HS-5 (cell line): Measurements from ENCODE around the gene UNG.
"Not testable (repeated sequence)": the region's sequence is repeated elsewhere in the genome, so short reads cannot be mapped to it uniquely, and the experiment has no call there.

Experiments
- DNase-seq: peaks from one replicate; pipeline ENCODE4 v3.0.0-alpha.2; 2012; ENCODE audit warnings: low read depth

Gene UNG

DNA sequence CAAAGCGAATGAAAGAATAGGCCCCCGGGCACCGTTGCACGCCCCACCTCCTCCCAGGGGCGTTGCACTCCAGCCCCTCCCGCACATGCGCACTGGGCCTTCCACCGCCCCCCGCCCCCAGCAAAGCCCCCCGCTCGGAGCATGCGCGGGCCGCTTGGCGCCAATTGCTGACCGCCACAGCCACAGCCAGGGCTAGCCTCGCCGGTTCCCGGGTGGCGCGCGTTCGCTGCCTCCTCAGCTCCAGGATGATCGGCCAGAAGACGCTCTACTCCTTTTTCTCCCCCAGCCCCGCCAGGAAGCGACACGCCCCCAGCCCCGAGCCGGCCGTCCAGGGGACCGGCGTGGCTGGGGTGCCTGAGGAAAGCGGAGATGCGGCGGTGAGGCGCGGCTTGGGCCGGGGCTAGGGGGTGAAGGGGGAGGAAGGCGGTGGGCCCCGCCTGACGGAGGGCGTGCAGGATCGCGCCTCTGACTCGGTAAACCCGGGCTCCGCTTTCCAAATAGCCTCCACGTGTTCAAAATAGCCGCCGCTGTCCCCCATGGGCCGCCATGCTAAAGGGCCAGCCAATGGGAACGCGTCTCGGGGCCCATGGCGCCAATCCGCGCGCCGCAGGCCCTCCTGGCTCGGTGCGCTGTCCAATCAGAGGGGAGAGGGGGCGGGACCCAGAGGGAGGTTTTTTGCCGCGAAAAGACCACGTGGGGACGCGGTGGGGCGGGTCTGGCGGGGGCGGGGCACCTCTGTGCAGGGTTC lies at the start of gene UNG:
TSS of gene UNG (plus strand) at position 163 of the 748 bp plus-strand sequence. CDS start at position 246, 83 bp downstream.
- peak; percentile 68 for DNase-seq

DNA sequence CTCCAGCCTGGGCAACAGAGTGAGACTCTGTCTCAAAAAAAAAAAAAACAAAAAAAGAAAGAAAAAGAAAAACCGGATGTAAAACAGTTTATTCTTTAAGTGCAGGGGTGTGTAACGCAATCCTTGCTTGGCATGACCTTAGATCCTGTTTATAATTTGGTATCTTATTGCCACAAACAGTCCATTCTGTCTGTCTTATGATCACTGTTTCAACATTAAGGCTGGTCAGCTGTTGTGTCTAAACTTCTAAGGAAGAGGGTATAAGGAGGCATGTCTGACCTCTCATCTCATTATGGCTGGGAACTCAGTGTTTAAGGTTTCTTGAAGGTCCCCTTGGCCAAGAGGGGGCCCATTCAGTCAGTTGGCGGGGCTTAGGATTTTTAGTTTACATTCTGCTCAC lies 48.7 kb upstream of the UNG start:
- DNase-seq = not testable (repeated sequence)

DNA sequence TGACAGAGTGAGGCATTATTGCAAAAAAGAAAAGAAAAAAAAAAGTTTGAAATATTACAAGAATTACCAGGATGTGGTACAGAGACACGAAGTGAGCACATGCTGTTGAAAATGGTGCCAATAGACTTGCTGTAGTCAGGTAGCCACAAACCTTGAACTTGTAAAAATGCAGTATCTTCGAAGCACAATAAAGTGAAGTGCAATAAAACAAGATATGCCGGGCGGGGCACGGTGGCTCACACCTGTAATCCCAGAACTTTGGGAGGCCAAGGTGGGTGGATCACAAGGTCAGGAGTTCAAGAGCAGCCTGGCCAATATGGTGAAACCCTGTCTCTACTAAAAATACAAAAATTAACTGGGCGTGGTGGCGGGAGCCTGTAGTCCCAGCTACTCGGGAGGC lies 47.6 kb upstream of the UNG start:
- not testable (repeated sequence) for DNase-seq

DNA sequence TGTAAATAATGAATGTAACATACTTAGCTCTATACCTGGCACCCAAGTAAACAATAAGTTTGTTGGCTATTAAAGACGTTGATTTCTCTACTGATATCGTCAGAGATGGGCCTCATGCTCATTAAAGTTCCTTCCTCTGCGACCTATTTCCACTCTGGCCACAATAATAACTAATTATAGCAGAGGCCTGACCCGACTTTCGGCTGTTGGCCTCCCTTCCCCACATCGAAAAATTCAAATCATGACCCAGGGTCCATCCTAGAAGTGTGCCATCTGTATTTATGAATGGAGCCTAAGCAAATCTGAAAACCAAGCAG lies 45.3 kb upstream of the UNG start:
- DNase-seq = no peak

DNA sequence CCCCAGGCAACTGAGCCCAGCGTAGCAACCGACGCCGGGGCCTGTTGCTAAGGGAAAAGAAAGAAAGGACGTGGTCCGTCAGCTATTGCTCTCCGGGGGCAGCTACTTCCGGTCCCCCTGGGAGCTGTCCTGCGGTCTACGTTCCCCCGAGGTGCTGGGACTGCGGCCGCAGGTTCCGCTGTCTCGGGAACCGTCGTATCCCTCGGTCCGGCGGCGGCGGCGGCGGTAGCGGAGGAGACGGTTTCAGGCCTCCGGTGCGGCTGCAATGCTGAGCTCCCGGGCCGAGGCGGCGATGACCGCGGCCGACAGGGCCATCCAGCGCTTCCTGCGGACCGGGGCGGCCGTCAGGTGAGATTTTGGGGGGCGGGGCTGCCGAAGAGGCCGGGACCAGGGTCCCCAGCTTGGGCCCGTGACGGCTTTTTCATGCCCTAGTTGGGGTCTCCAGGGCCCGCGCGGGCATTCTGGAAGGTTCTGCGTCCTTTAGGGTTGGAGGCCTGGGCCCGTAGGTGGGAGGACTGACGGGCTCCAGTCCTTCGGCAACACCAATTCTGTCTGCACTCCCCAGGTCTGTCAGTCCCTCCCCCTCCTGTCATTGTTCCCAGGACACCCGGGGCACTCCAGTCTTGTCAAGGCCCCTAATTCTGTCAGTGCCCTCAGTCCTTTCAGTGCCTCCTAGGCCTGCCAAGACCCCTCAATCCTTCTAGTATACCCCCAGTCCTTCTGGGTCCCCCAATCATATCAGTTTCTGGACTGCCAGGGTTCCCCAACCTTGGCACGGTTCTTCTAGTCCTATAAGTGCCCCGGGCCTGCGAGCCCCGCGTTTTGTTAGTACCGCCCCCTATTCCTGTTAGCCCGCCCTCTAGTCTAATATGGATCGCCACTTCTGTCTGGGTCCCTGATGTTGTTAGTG lies 44.7 kb upstream of the UNG start, which contains the start of gene USP30:
TSS of gene USP30 (plus strand) at position 163 of the 910 bp plus-strand sequence. CDS start at position 266, 103 bp downstream.
- peak; percentile 60 for DNase-seq

DNA sequence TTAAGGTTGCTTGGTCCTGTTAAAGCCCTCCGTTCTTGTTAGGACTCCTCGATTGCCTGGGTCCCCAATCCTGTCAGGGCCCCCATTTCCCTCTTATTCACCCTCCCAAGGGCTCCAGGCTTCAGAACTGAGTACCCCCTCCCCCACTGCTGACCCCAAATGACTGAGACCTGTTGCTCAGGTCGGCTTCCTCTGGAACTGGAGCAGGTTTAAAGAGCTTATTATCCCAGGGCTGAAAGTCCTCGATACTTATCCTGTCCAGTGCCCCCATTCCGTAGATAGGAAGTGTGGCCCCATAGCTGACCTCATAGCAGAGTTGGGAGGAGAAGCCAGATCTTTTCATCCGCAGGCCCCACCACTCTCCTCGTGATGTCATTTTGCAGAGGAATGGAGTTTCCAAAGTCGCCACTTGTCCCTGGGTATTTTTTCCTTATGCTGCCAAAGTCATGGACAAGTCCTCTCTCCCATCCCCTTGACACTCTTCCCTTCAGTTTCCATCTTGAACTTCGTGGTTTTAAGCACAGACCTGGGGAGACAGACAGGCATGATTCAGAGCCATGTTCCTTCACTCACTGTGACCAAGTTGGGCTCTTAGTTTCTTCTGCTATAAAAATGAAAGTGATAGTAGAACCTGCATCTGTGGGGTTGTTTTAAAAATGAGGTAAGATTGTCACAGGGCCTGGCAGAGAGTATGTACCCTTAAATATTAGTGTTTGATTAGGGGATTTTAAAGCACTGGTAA lies 43.8 kb upstream of the UNG start:
- no peak for DNase-seq

DNA sequence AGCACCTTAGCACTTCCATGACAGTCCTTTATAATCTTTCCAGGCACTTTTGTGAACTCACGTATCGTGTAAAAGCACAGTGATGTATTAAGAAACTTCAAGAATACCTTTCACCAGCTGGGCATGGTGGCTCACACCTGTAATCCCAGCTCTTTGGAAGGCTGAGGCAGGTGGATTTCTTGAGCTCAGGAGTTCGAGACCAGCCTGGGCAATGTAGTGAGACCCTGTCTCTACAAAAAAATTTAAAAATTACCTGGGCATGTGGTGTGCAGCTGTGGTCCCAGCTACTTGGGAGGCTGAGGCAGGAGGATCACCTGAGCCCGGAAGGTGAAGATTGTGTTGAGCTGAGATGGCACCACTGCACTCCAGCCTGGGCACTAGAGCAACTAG lies 43.3 kb upstream of the UNG start:
- not testable (repeated sequence) for DNase-seq

DNA sequence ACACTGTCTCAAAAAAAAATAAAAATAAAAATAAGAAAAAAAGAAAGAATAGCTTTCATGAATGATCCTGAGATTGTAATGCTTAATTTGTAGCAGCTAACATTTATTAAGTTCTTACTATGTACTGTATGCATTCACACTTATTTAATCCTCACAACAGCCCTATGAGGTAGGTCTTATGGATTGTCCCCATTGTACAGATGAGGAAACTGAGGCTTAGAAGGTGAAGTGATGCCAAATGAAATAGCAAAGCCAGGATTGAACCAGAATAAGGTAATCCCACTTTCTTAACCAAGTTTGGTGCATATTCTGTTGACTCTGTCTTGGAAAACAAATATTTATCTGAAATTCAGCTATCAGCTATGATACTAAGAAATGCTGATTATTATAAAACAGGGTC lies 42.9 kb upstream of the UNG start:
- DNase-seq = no peak

DNA sequence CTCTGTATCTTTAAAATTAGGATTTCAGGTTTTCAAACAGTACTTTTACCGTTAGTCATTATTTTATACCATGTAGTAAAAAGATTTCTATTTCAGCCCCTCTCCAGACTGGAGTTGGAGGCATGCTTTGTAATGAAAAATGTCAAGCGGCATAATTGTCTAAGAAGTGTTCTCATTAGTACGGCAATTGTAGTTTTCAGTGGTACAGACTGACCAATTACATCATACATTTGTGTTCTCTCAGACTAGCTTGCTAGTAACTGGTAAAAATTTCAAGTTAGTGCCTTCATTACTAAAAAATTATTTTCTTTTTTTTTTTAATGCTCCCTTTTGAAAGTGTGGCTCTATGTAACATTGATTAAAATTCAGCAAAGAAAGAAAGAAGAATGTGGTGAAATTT lies 40.5 kb upstream of the UNG start:
- no peak for DNase-seq

DNA sequence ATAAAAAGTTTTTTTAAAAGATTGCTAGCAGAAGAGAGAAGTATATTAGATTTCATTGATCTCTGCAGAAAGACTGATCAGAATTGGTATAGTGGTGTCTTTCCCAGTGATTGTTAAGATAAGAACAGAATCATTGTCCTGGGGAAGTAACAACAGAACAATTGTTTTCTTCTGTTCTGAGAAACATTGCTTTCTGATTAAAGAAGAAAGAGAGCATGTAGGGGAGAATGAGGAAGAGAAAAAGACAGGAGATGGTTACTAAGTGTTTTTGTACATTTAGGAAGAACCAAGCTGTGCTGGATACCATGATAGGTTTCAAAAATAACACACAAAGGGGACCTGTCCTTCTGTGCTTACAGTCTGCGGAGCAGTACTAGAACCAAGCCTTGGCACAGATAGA lies 40.0 kb upstream of the UNG start:
- DNase-seq = no peak

DNA sequence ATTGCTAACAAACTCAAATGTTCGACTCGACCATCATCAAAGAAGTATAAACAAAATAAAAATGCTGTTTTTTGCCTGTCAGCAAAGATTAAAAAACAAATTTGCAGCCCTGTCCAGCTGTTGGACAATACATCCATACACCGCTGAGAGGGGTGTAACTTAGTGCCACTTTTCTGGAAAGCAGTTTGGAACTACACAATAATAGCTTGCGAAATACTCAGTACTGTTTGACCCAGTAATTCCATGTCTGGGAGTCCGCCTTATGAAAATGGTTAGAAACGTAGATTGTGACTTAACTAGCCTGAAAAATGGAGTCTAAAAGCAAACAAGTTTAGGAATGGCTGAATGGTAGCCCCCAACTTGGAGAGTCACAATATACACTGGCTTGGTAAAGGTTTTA lies 38.6 kb upstream of the UNG start:
- no peak for DNase-seq

DNA sequence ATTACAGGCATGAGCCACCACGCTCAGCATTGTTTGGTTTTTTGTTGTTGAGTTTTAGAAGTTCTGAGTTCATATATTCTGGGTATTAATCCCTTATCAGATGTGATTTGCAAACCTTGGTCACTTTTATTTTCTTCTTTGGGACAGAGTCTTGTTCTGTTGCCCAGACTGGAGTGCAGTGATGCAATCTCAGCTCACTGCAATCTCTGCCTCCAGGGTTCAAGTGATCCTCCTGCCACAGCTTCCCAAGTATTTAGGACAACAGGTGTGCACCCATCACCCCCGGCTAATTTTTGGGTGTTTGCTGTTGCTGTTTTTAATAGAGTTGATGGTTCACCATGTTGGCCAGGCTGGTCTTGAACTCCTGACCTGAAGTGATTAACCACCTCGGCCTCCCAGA lies 33.3 kb upstream of the UNG start:
- DNase-seq = no peak

DNA sequence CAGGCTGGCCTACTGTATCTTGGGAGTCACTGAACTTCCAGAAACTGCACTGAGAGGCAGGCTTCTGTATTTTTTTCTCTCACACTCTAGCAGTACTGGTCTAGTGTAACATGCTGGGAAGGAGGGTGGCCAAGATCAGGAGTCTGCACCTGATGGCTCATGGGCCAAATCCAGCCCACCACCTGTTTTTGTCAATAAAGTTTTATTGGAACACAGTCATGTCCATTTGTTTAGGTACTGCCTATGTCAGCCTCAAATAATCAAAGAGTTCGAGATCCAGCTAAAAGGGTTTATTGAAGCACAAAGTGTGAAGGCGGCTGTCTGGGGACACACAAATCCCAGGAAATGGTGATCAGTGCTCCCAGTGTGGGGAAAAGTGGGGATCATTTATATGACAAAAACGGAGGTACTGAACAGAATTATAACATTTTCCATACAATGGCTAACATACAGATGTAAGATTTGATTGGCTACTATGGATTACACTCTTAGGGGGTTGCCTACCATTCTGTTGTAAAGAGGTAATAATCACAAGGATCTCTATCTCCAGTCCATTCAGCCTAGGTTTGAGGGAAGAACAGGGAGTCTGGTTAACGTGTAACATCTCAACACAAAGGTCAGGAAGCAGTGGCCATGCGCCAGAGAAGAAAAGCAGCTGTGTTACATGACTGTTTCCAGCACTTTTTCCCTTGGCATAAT lies 32.1 kb upstream of the UNG start:
- no peak for DNase-seq

DNA sequence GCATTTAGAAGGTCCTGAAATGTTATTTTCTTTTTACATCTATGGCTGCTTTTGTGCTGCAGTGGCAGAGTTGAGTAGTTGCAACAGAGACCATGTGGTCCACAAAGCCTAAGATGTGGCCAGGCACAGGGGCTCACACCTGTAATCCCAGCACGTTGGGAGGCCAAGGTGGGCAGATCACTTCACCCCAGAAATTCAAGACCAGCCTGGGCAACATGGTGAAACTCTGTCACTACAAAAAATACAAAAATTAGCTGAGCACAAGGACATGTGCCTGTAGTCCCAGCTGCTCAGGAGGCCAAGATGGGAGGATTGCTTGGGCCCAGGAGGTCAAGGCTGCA lies 31.6 kb upstream of the UNG start:
- DNase-seq = no peak

DNA sequence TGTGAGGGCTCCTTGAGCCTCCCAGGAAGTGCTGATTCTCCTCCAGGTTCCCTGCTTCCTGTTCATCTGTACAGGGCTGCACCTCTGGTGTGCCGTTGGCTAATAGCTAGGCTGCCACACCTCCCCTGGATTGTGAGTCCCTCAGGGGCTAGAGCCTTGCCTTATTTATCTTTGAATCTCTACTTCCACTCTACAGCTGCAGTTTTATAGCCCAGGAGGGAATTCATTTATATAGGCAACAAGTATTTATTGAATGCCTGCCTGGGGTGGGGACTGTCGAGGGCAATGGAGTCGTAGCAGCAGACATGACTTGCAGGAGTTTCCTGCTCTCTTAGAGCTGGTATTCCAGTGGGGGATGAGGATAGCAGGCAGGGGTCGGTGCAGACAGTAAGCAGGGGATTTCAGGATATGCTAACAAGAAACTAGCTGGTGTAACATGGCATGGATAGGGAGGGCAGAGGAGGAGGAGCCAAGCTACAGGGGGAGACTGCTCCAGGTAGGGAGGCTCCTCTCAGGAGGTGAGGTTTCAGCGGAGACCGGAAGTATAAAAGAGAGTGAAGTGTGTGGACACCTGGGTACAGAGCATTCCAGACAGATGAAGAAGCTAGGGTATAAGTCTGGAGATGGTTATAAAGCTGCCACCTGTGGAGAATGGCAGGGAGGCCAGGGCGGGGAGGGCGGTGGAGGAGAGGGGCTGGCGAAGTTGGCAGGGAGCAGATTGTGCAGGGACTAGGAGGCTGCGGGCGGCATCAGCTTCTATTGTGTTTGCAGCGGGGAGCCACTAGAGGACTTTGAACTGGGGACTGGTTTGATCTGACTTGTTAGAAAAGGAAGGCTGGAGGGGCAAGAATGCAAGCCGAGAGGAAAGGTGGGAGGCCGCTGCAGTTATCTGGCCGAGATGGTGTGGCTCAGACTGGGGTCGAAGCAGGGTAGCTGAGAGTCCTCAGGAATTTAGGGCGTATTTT lies 27.8 kb upstream of the UNG start:
- DNase-seq = no peak

DNA sequence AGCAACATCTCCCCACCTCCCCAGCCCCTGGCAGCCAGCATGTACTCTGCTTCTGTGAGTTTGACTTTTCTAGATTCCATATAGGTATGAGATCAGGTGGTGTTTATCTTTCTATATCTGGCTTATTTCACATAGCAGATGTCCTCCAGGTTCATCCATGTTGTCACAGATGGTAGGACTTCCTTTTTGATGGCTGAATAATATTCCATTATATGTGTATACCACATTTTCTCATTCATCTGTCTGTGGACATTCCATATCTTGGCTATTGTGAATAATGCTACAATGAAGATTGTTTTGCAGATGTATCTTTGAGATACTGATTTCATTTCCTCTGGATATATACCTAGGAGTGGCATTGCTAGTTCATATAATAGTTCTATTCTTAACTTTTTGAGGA lies 22.5 kb upstream of the UNG start:
- DNase-seq = no peak

DNA sequence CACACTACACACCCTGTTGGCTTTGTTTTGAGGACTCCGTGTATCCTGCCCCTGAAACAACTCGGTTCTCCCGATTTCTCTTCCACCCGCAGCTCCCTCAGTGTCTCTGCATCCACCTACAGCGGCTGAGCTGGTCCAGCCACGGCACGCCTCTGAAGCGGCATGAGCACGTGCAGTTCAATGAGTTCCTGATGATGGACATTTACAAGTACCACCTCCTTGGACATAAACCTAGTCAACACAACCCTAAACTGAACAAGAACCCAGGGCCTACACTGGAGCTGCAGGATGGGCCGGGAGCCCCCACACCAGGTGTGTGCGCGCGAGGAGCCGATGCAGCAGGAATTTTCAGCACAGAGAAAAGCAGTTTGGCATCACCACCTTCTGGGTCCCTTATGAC lies 14.6 kb upstream of the UNG start:
- DNase-seq = no peak

DNA sequence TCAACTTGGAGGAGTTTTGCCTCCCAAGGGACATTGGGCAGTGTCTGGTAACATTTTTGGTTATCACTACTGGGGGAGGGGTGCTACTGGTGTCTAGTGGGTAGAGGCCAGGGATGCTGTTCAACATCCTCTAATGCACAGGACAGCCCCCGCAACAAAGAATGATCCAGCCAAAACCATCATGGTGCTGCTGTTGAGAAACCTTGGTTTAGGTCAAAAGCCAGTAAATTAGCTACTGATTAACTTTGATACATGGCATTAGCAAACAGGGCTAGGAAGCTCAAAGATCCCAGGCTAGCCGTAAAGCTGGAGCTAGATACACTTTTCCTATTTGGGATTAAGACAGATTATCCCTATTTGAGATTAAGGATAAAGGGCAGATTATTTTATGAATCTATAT lies 13.0 kb upstream of the UNG start:
- DNase-seq = no peak

DNA sequence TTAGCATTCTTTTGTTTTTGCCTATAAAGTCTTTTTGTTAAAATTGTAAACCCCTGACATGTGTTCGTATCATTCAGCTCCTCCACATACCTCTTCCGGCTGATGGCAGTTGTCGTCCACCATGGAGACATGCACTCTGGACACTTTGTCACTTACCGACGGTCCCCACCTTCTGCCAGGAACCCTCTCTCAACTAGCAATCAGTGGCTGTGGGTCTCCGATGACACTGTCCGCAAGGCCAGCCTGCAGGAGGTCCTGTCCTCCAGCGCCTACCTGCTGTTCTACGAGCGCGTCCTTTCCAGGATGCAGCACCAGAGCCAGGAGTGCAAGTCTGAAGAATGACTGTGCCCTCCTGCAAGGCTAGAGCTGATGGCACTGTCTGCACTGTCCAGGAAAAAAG lies 11.8 kb upstream of the UNG start:
- no peak for DNase-seq

DNA sequence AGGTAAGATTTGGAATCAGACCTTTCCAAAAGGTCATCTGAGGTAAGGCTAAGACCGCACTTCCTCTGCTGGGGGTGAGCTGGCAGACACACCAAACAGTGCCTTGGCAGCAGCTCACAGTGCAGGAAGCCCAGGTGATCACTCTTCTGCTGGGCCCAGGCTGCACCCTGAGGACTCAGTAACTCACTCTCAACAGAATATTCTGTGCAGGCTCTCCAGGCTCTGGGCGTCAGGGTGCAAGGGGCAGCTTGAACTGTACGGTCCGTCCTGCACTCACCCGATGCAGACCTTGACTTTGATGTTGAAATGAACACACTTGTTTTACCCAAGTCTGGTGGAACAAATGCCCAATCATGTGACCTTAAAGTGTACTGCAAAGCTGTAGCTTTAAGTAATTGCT lies 10.1 kb upstream of the UNG start:
- no peak for DNase-seq

DNA sequence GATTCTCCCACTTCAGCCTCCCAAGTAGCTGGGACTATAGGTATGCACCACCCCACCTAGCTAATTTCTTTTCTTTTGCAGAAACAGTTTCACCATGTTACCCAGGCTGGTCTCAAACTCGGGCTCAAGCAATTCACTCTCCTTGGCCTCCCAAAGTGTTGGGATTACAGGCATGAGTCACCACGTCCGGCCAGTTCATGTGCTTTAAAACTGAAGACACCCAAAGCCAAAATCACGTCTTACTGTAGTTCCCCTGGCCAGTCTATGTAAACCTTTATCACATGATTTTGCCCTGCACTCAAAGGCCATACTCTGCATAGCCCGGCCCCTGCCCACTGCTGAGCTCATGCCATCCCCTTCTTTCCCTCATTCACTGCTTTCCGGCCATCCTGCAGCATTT lies 8.6 kb upstream of the UNG start:
- DNase-seq = no peak
